ENCODE measurements around the gene CYB561D2. TPM values are rescaled to one million over a fixed set of nuclear protein-coding genes. Genes with fewer than 3 reads are reported as not detected.

CYB561D2 gene
- total and polyA plus RNA-seq, 2 of the 13 experiments (the other 11 are each of a cell fraction or from before 2014, with no cell fraction given): 11.1 to 17.2 TPM

DNA sequence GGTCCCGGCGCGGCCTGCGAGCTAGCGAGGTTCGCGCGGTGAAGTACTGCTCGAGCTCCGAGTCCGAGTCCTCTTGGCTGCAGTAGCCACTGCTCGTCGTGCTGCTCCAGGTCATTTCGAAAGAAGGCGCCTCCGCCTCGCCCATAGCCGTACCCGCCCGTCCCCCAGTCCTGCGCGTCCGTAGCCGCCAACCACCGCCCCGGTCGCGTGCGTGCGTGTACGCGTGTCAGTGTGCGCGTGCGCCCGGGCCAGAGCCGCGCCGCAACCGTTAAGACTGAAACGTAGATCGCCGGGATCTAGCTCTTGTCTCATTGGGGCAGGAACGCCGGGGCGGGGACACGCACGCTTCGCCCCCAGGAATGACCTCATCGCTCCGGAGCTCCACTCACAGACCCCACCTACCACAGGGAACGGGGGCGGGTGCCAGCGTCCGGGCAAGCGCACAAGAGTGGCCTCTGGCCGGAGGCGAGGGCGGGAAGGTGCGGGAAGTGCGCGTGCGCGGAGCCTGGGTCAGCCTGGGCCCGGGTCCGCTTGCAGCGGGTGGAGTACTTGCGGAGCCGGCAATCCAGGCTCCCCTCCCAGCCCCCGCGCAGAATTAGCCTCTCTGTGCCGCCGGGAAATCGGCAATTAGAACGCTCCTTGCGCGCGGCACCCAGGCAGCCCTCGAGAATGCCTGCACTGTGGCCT, 13.3 kb upstream of the CYB561D2 start (continued):
- TF ChIP-seq, protein P1, sequence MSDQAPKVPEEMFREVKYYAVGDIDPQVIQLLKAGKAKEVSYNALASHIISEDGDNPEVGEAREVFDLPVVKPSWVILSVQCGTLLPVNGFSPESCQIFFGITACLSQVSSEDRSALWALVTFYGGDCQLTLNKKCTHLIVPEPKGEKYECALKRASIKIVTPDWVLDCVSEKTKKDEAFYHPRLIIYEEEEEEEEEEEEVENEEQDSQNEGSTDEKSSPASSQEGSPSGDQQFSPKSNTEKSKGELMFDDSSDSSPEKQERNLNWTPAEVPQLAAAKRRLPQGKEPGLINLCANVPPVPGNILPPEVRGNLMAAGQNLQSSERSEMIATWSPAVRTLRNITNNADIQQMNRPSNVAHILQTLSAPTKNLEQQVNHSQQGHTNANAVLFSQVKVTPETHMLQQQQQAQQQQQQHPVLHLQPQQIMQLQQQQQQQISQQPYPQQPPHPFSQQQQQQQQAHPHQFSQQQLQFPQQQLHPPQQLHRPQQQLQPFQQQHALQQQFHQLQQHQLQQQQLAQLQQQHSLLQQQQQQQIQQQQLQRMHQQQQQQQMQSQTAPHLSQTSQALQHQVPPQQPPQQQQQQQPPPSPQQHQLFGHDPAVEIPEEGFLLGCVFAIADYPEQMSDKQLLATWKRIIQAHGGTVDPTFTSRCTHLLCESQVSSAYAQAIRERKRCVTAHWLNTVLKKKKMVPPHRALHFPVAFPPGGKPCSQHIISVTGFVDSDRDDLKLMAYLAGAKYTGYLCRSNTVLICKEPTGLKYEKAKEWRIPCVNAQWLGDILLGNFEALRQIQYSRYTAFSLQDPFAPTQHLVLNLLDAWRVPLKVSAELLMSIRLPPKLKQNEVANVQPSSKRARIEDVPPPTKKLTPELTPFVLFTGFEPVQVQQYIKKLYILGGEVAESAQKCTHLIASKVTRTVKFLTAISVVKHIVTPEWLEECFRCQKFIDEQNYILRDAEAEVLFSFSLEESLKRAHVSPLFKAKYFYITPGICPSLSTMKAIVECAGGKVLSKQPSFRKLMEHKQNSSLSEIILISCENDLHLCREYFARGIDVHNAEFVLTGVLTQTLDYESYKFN (CRISPR knock-in tag; conservative IDR thresholded peaks at IDR 0.05): peak; percentile 59
- TF ChIP-seq, protein P2, sequence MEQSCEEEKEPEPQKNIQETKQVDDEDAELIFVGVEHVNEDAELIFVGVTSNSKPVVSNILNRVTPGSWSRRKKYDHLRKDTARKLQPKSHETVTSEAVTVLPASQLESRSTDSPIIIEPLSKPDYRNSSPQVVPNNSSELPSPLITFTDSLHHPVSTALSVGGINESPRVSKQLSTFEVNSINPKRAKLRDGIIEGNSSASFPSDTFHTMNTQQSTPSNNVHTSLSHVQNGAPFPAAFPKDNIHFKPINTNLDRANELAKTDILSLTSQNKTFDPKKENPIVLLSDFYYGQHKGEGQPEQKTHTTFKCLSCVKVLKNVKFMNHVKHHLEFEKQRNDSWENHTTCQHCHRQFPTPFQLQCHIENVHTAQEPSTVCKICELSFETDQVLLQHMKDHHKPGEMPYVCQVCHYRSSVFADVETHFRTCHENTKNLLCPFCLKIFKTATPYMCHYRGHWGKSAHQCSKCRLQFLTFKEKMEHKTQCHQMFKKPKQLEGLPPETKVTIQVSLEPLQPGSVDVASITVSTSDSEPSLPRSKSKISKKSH (CRISPR knock-in tag; IDR thresholded peaks at IDR 0.05; ENCODE audit: borderline replicate concordance): 0 out of 2 replicates have a peak, but pooled peaks have one; percentile 67
- TF ChIP-seq GATAD1 (CRISPR knock-in tag; IDR thresholded peaks at IDR 0.05) (peak; percentile 86), ZNF547 (CRISPR knock-in tag; IDR thresholded peaks at IDR 0.05) (peak; percentile 85), ZNF136 (CRISPR knock-in tag; IDR thresholded peaks at IDR 0.05; ENCODE audit: low read depth) (peak; percentile 62; the same call in 1 of the 2 replicates), ZNF788 (CRISPR knock-in tag; IDR thresholded peaks at IDR 0.05; ENCODE audit: borderline replicate concordance) (peak; percentile 42; the same call in 1 of the 2 replicates), KDM5B (CRISPR knock-in tag; IDR thresholded peaks at IDR 0.05; ENCODE audit: borderline replicate concordance) (peak; percentile 85), ZNF235 (CRISPR knock-in tag; IDR thresholded peaks at IDR 0.05; ENCODE audit: borderline replicate concordance) (peak; percentile 94; the same call in 1 of the 2 replicates)
- TF ChIP-seq, protein P3, sequence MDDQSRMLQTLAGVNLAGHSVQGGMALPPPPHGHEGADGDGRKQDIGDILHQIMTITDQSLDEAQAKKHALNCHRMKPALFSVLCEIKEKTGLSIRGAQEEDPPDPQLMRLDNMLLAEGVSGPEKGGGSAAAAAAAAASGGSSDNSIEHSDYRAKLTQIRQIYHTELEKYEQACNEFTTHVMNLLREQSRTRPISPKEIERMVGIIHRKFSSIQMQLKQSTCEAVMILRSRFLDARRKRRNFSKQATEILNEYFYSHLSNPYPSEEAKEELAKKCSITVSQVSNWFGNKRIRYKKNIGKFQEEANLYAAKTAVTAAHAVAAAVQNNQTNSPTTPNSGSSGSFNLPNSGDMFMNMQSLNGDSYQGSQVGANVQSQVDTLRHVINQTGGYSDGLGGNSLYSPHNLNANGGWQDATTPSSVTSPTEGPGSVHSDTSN (CRISPR knock-in tag; IDR thresholded peaks at IDR 0.05; ENCODE audit: borderline replicate concordance): no peak
- TF ChIP-seq, protein P4, sequence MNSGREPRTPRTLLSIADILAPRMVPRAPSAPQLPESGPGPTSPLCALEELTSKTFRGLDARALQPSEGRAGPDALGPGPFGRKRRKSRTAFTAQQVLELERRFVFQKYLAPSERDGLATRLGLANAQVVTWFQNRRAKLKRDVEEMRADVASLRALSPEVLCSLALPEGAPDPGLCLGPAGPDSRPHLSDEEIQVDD (CRISPR knock-in tag; IDR thresholded peaks at IDR 0.05; ENCODE audit: borderline replicate concordance): 0 out of 2 replicates have a peak, but pooled peaks have one; percentile 24
- TF ChIP-seq, protein P5, sequence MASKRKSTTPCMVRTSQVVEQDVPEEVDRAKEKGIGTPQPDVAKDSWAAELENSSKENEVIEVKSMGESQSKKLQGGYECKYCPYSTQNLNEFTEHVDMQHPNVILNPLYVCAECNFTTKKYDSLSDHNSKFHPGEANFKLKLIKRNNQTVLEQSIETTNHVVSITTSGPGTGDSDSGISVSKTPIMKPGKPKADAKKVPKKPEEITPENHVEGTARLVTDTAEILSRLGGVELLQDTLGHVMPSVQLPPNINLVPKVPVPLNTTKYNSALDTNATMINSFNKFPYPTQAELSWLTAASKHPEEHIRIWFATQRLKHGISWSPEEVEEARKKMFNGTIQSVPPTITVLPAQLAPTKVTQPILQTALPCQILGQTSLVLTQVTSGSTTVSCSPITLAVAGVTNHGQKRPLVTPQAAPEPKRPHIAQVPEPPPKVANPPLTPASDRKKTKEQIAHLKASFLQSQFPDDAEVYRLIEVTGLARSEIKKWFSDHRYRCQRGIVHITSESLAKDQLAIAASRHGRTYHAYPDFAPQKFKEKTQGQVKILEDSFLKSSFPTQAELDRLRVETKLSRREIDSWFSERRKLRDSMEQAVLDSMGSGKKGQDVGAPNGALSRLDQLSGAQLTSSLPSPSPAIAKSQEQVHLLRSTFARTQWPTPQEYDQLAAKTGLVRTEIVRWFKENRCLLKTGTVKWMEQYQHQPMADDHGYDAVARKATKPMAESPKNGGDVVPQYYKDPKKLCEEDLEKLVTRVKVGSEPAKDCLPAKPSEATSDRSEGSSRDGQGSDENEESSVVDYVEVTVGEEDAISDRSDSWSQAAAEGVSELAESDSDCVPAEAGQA (IDR thresholded peaks at IDR 0.05; ENCODE audit: low read depth): no peak; the same call in 1 of the 2 replicates
- TF ChIP-seq, protein P5 (CRISPR knock-in tag; IDR thresholded peaks at IDR 0.05; ENCODE audit: borderline replicate concordance): peak; percentile 37; the same call in 1 of the 2 replicates
- TF ChIP-seq, protein P6, sequence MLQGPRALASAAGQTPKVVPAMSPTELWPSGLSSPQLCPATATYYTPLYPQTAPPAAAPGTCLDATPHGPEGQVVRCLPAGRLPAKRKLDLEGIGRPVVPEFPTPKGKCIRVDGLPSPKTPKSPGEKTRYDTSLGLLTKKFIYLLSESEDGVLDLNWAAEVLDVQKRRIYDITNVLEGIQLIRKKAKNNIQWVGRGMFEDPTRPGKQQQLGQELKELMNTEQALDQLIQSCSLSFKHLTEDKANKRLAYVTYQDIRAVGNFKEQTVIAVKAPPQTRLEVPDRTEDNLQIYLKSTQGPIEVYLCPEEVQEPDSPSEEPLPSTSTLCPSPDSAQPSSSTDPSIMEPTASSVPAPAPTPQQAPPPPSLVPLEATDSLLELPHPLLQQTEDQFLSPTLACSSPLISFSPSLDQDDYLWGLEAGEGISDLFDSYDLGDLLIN (CRISPR knock-in tag; IDR thresholded peaks at IDR 0.05; ENCODE audit: borderline replicate concordance): 0 out of 2 replicates have a peak, but pooled peaks have one; percentile 16
